Endothelial cell of umbilical vein (primary cell): ENCODE data around the gene BCL2L13. TPM values are rescaled to one million over a fixed set of nuclear protein-coding genes. Genes with fewer than 3 reads are reported as not detected.

Source experiments
- BruUV-seq: library from RNA; stranded (reverse); fragments of 400-500 nt; replicated peaks from 2 replicates; lab custom pipeline; 2021; lab: Mats Ljungman, UMichigan
- CTCF ChIA-PET: fragments of 300-600, 350-600 bp; sonication (Branson Sonifier 250); formaldehyde crosslinking; loops from one replicate; lab custom pipeline; 2021; ENCODE audit warnings: antibody characterized with exemption, inconsistent platforms; lab: Charles Lee
- POLR2A ChIA-PET: fragments of 300-600, 350-600 bp; sonication (Branson Sonifier 250); formaldehyde crosslinking; loops from one replicate; lab custom pipeline; 2021; ENCODE audit warnings: antibody characterized with exemption, inconsistent platforms; lab: Charles Lee
- DNase-seq: peaks from one replicate; pipeline ENCODE4 v3.0.0-alpha.2; 2011; ENCODE audit warnings: low read depth, low spot score
- FAIRE-seq: peaks from 2 replicates; lab custom pipeline; 2011; peaks lifted over from hg19 to GRCh38; lab: Jason Lieb, UNC
- H2AFZ ChIP-seq: 2 replicates; pipeline ENCODE4 v1.6.0; 2012; ENCODE audit warnings: low read depth, low read length, control low read depth, inconsistent platforms
- H3K27ac ChIP-seq: 2 replicates; pipeline ENCODE4 v1.5.1; 2011; ENCODE audit warnings: low read depth, mild to moderate bottlenecking, control low read depth, low read length, moderate library complexity; ENCODE audit not compliant: insufficient read depth
- H3K27me3 ChIP-seq, 2 experiments: 2 replicates each; pipeline versions ENCODE4 v1.6.0 to v1.6.1; 2011; ENCODE audit warnings: low read length in 2 of 2, mixed read lengths in 1 of 2; ENCODE audit not compliant: control insufficient read depth in 2 of 2, insufficient read depth in 2 of 2
- H3K36me3 ChIP-seq, 2 experiments: 2 replicates in 1 of 2; 3 replicates in 1 of 2; pipeline ENCODE4 v1.5.1; 2011; ENCODE audit warnings: low read length in 2 of 2, mild to moderate bottlenecking in 1 of 2, moderate library complexity in 1 of 2; ENCODE audit not compliant: control insufficient read depth in 2 of 2, insufficient read depth in 2 of 2; ENCODE audit errors: extremely low read depth in 1 of 2
- H3K4me1 ChIP-seq: 3 replicates; pipeline ENCODE4 v1.5.1; 2011; ENCODE audit warnings: mild to moderate bottlenecking, low read length; ENCODE audit not compliant: control insufficient read depth, insufficient read depth; ENCODE audit errors: extremely low read depth
- H3K4me2 ChIP-seq: 2 replicates; pipeline ENCODE4 v1.6.1; 2011; ENCODE audit warnings: low read length, control low read depth, mixed read lengths; ENCODE audit not compliant: insufficient read depth
- H3K4me3 ChIP-seq, 3 experiments: fragments of 200-600 bp in 1 of 3; sonication (generic), shearing (Covaris generic) in 1 of 3; replicated peaks in 1 of 3; 2 replicates each; pipeline ENCODE4 v1.5.1; 2011 to 2016; ENCODE audit warnings: control low read depth in 3 of 3, low read length in 3 of 3, mild to moderate bottlenecking in 2 of 3, inconsistent platforms in 1 of 3, low read depth in 1 of 3, moderate library complexity in 1 of 3; ENCODE audit not compliant: insufficient read depth in 1 of 3
- H3K79me2 ChIP-seq: 2 replicates; pipeline ENCODE4 v1.6.0; 2012; ENCODE audit warnings: low read length, inconsistent platforms; ENCODE audit not compliant: control insufficient read depth, insufficient read depth
- H3K9ac ChIP-seq: replicated peaks from 2 replicates; pipeline ENCODE3; 2011; ENCODE audit warnings: low read length, control low read depth; ENCODE audit not compliant: insufficient read depth; ENCODE audit errors: extremely low read depth
- H3K9me1 ChIP-seq: replicated peaks from 3 replicates; pipeline ENCODE4 v1.6.0; 2011; ENCODE audit warnings: mild to moderate bottlenecking, low read length; ENCODE audit not compliant: control insufficient read depth, insufficient read depth; ENCODE audit errors: extremely low read depth
- H3K9me3 ChIP-seq: replicated peaks from 2 replicates; pipeline ENCODE4 v1.5.1; 2012; ENCODE audit warnings: low read length, inconsistent platforms; ENCODE audit not compliant: control insufficient read depth, insufficient read depth
- H4K20me1 ChIP-seq: replicated peaks from 2 replicates; pipeline ENCODE3; 2011; ENCODE audit warnings: mild to moderate bottlenecking, low read length; ENCODE audit not compliant: control insufficient read depth, insufficient read depth; ENCODE audit errors: extremely low read depth
- EZH2 ChIP-seq: IDR thresholded peaks from 2 replicates; pipeline ENCODE4 v1.6.1; 2012; ENCODE audit warnings: borderline replicate concordance, low read depth, mild to moderate bottlenecking, moderate library complexity, low read length, inconsistent platforms; ENCODE audit not compliant: severe bottlenecking
- FOS ChIP-seq: IDR thresholded peaks from 2 replicates; pipeline ENCODE4 v1.6.1; 2011; ENCODE audit warnings: mild to moderate bottlenecking, low read length, moderate library complexity, borderline replicate concordance; ENCODE audit not compliant: insufficient read depth
- GATA2 ChIP-seq: IDR thresholded peaks from 2 replicates; pipeline ENCODE4 v1.7.0; 2011; ENCODE audit warnings: low read depth, mild to moderate bottlenecking, moderate library complexity, mixed read lengths, low read length; ENCODE audit not compliant: insufficient read length, insufficient read depth
- JUN ChIP-seq: IDR thresholded peaks from 2 replicates; pipeline ENCODE4 v1.6.1; 2011; ENCODE audit warnings: borderline replicate concordance, low read depth; ENCODE audit not compliant: insufficient read length, insufficient read depth
- MYC ChIP-seq: IDR thresholded peaks from one replicate; pipeline ENCODE4 v1.6.1; 2011; ENCODE audit warnings: mild to moderate bottlenecking, low read depth, low read length
- POLR2A ChIP-seq: IDR thresholded peaks from 2 replicates; pipeline ENCODE4 v1.6.1; 2012; ENCODE audit warnings: low read depth, mild to moderate bottlenecking, control low read depth, low read length
- POLR2AphosphoS5 ChIP-seq: IDR thresholded peaks from 2 replicates; pipeline ENCODE4 v1.6.1; 2012; ENCODE audit warnings: low read depth, mild to moderate bottlenecking, control low read depth, low read length, moderate library complexity; ENCODE audit not compliant: insufficient read depth
- dilution Hi-C: fragments of 300-500 bp; cut with MboI; formaldehyde crosslinking; loops from one replicate; pipeline ENCODE4 v1.15.0; 2019; ENCODE audit warnings: low sequenced_read_pairs; ENCODE audit not compliant: extremely low pct_ligation_motif_present
- intact Hi-C: fragments of 100-400 bp; cut with micrococcal nuclease; formaldehyde crosslinking; loops from one replicate; pipeline ENCODE4 v1.10.0; 2022
- polyA plus RNA-seq, 4 experiments: library from polyadenylated mRNA; depleted of rRNA in 3 of 4; stranded (reverse) in 3 of 4; unstranded in 1 of 4; fragments of >200 nt; gene quantifications; 2 replicates each; pipeline versions ENCODE4 v1.2.1 to v1.2.3, GENCODE V29; 2011 to 2012; ENCODE audit warnings: missing spikeins in 1 of 4
- total RNA-seq: library from RNA; stranded (reverse); gene quantifications from 2 replicates; pipeline ENCODE4 v1.2.3, GENCODE V29; 2021
- TF ChIP-seq, protein P1 (sequence below), 2 donors: IDR thresholded peaks; 1 replicate in 1 of 2; 2 replicates in 1 of 2; pipeline ENCODE4 v1.5.1; 2011; ENCODE audit warnings: low read length in 2 of 2, mild to moderate bottlenecking in 2 of 2, moderate library complexity in 2 of 2, control low read depth in 1 of 2, inconsistent platforms in 1 of 2, low read depth in 1 of 2; ENCODE audit not compliant: insufficient read depth in 1 of 2; ENCODE audit errors: extremely low read depth in 1 of 2
- TF ChIP-seq, protein P2 (sequence below): IDR thresholded peaks from 2 replicates; pipeline ENCODE4 v1.6.1; 2011; ENCODE audit not compliant: insufficient read depth, insufficient read length

Gene BCL2L13
- total and polyA plus RNA-seq, 2 donors (not counting 3 experiments of a cell fraction or from before 2014, with no cell fraction given): 28.1 to 36.2 TPM

DNA sequence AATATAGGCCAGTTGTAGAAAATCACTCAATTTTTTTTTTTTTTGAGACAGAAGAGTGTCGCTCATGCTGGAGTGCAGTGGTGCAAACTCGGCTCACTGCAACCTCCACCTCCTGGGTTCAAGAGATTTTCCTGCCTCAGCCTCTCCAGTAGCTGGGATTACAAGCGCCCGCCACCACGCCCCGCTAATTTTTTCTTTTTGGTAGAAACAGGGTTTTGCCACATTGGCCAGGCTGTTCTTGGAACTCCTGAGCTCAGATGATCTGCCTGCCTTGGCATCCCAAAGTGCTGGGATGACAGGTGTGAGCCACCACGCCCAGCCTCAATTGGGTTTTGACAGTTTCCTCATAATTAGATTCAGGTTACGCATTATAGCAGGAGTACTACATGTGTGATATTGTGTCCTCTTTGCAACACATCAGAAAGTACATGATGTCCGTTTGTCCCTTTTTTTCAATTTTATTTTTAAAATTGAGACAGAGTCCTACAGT, 7.4 kb upstream of the BCL2L13 start:
- Histone ChIP-seq H3K36me3 (no peaks in the 10 kb centered on the region), H3K4me3 (no peak overlapping the region), H3K27ac (no peak overlapping the region), H4K20me1 (no peaks in the 10 kb centered on the region), H3K79me2 (peaks cover 20% of the 10 kb centered on the region), H3K27me3 (no peaks in the 10 kb centered on the region), H3K4me1 (peaks cover 8% of the 10 kb centered on the region), H3K9me3 (no peaks in the 10 kb centered on the region), H3K9ac (no peak overlapping the region), H2AFZ (no peak overlapping the region), H3K9me1 (no peaks in the 10 kb centered on the region), H3K4me2 (no peak overlapping the region)
- FAIRE-seq (peak; percentile 26), DNase-seq (no peak)
- intact Hi-C loops: loop anchor here (10.0 kb wide), 2 partner anchors 144 to 444 kb away; partner anchors contain the start of genes BID and PEX26
- CTCF ChIA-PET: interaction anchor here (0.6 kb wide), 1 partner anchor 446 kb away, joined by 3 read pairs; no protein-coding TSS in a partner anchor
- no peak for TF ChIP-seq FOS
- no peak for TF ChIP-seq POLR2A
- TF ChIP-seq POLR2AphosphoS5: no peak
- TF ChIP-seq GATA2: no peak
- no peak for TF ChIP-seq MYC
- TF ChIP-seq JUN: no peak
- TF ChIP-seq, protein P1, sequence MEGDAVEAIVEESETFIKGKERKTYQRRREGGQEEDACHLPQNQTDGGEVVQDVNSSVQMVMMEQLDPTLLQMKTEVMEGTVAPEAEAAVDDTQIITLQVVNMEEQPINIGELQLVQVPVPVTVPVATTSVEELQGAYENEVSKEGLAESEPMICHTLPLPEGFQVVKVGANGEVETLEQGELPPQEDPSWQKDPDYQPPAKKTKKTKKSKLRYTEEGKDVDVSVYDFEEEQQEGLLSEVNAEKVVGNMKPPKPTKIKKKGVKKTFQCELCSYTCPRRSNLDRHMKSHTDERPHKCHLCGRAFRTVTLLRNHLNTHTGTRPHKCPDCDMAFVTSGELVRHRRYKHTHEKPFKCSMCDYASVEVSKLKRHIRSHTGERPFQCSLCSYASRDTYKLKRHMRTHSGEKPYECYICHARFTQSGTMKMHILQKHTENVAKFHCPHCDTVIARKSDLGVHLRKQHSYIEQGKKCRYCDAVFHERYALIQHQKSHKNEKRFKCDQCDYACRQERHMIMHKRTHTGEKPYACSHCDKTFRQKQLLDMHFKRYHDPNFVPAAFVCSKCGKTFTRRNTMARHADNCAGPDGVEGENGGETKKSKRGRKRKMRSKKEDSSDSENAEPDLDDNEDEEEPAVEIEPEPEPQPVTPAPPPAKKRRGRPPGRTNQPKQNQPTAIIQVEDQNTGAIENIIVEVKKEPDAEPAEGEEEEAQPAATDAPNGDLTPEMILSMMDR (IDR thresholded peaks at IDR 0.05; ENCODE audit: extremely low read depth in 1 of 2, insufficient read depth in 1 of 2, low read depth in 1 of 2, low read length in 2 of 2): no peak
- no peak for TF ChIP-seq EZH2
- TF ChIP-seq, protein P2, sequence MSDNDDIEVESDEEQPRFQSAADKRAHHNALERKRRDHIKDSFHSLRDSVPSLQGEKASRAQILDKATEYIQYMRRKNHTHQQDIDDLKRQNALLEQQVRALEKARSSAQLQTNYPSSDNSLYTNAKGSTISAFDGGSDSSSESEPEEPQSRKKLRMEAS: no peak
- POLR2A ChIA-PET: no interaction called here
- no TSS peak for BruUV-seq
- dilution Hi-C loops: no loop called here
